Fibroblast of mammary gland (primary cell): ENCODE data around the gene USP48.

Experiments
- DNase-seq: peaks from one replicate; pipeline ENCODE4 v3.0.0-alpha.2; 2010; ENCODE audit warnings: low read depth
- H3K4me3 ChIP-seq: 2 replicates; pipeline ENCODE4 v1.5.1; 2011; ENCODE audit warnings: low read depth, mild to moderate bottlenecking, low read length, moderate library complexity; ENCODE audit not compliant: control insufficient read depth
- CTCF ChIP-seq: conservative IDR thresholded peaks from 2 replicates; pipeline ENCODE4 v1.5.1; 2011; ENCODE audit warnings: low read depth, low read length, inconsistent platforms; ENCODE audit not compliant: control insufficient read depth, insufficient read depth

The USP48 gene

GRCh38 chr1:21641967-21642739 lies 140.8 kb downstream of the USP48 start:
- no peak for TF ChIP-seq CTCF
- no peak for DNase-seq
- no peak overlapping the region for H3K4me3 ChIP-seq

- H3K4me3 ChIP-seq: no peak overlapping the region
- no peak for TF ChIP-seq CTCF
- no peak for DNase-seq
These were observed 141.4 kb downstream of the USP48 start for GRCh38 chr1:21641537-21641936.

GRCh38 chr1:21641076-21641475 lies 141.9 kb downstream of the USP48 start:
- H3K4me3 ChIP-seq: no peak overlapping the region
- no peak for TF ChIP-seq CTCF

GRCh38 chr1:21640653-21641052 lies 142.3 kb downstream of the USP48 start:
- DNase-seq: no peak
- TF ChIP-seq CTCF: no peak
- no peak overlapping the region for H3K4me3 ChIP-seq

More at GRCh38 chr1:21641076-21641475, 141.9 kb downstream of the USP48 start:
- no peak for DNase-seq

GRCh38 chr1:21639594-21640041 lies 143.3 kb downstream of the USP48 start:
- no peak for TF ChIP-seq CTCF
- H3K4me3 ChIP-seq: no peak overlapping the region
- DNase-seq: peak; percentile 5

GRCh38 chr1:21638531-21639341 lies 144.2 kb downstream of the USP48 start:
- no peak for TF ChIP-seq CTCF
- no peak overlapping the region for H3K4me3 ChIP-seq
- peak; percentile 28 for DNase-seq
